GM12878 (cell line): ENCODE results near the gene INPP5D. TPM values are rescaled to one million over a fixed set of nuclear protein-coding genes. Genes with fewer than 3 reads are reported as not detected.

Experiments used
- ATAC-seq: fragments of 200-7000 bp; cut with Tn5 transposase; 3 replicates; pipeline ENCODE4 v1.9.1; 2020; ENCODE audit warnings: mild to moderate bottlenecking, moderate library complexity
- BruUV-seq: library from RNA; stranded (reverse); fragments of 400-500 nt; replicated peaks from 2 replicates; lab custom pipeline; 2021; lab: Mats Ljungman, UMichigan
- CTCF ChIA-PET: fragments of 300-600 bp; sonication (Branson Sonifier 250); formaldehyde crosslinking; extraction: SDS; loops from one replicate; lab custom pipeline; 2021; ENCODE audit warnings: inconsistent platforms; lab: Yijun Ruan, JAX
- POLR2A ChIA-PET: fragments of 350-600 bp; formaldehyde crosslinking; extraction: SDS; loops from one replicate; lab custom pipeline; 2021; ENCODE audit warnings: inconsistent platforms; lab: Charles Lee
- RAD21 ChIA-PET: fragments of 300-600 bp; sonication (Branson Sonifier 250); formaldehyde crosslinking; loops from one replicate; lab custom pipeline; 2023; ENCODE audit warnings: antibody characterized with exemption; ENCODE audit not compliant: unreplicated experiment; lab: Charles Lee
- SMC1A ChIA-PET: fragments of 300-600 bp; sonication (Branson Sonifier 250); formaldehyde crosslinking; loops from one replicate; lab custom pipeline; 2023; ENCODE audit not compliant: unreplicated experiment, uncharacterized antibody; lab: Charles Lee
- DNase-seq: peaks from one replicate; pipeline ENCODE4 v3.0.0-alpha.2; 2011; ENCODE audit warnings: low read depth, low spot score
- FAIRE-seq: peaks from 3 replicates; lab custom pipeline; 2011; peaks lifted over from hg19 to GRCh38; lab: Jason Lieb, UNC
- H2AFZ ChIP-seq: 2 replicates; pipeline ENCODE4 v1.6.0; 2011; ENCODE audit warnings: low read depth, low read length, control low read depth; ENCODE audit not compliant: control insufficient read depth
- H3K27ac ChIP-seq: 2 replicates; pipeline ENCODE4 v1.5.1; 2011; ENCODE audit warnings: control low read depth; ENCODE audit not compliant: control insufficient read depth, insufficient read depth
- H3K27me3 ChIP-seq, 2 experiments: replicated peaks in 1 of 2; 2 replicates each; pipeline versions ENCODE4 v1.6.0 to v1.6.1; 2011; ENCODE audit warnings: low read length in 1 of 2; ENCODE audit not compliant: control insufficient read depth in 2 of 2, insufficient read depth in 2 of 2
- H3K36me3 ChIP-seq, 2 experiments: 2 replicates each; pipeline ENCODE4 v1.5.1; 2011; ENCODE audit warnings: low read length in 1 of 2; ENCODE audit not compliant: control insufficient read depth in 2 of 2, insufficient read depth in 2 of 2
- H3K4me1 ChIP-seq: 2 replicates; pipeline ENCODE4 v1.6.1; 2011; ENCODE audit warnings: mild to moderate bottlenecking, low read length, moderate library complexity, mixed read lengths; ENCODE audit not compliant: control insufficient read depth, insufficient read depth
- H3K4me2 ChIP-seq: 2 replicates; pipeline ENCODE4 v1.6.0; 2011; ENCODE audit warnings: control low read depth; ENCODE audit not compliant: control insufficient read depth, insufficient read depth
- H3K4me3 ChIP-seq: fragments of 200-600 bp; sonication (generic); 2 replicates; pipeline ENCODE4 v1.5.1; 2016
- H3K79me2 ChIP-seq: 2 replicates; pipeline ENCODE4 v1.6.0; 2011; ENCODE audit warnings: low read length; ENCODE audit not compliant: control insufficient read depth, insufficient read depth
- H3K9ac ChIP-seq: 2 replicates; pipeline ENCODE4 v1.8.0; 2011; ENCODE audit warnings: low read length, control low read depth, mixed read lengths; ENCODE audit not compliant: control insufficient read depth, insufficient read depth
- H3K9me3 ChIP-seq: replicated peaks from 3 replicates; pipeline ENCODE4 v1.5.1; 2011; ENCODE audit warnings: mild to moderate bottlenecking, low read length; ENCODE audit not compliant: control insufficient read depth, insufficient read depth
- H4K20me1 ChIP-seq: 2 replicates; pipeline ENCODE4 v1.6.0; 2011; ENCODE audit not compliant: control insufficient read depth, insufficient read depth
- CBX3 ChIP-seq: fragments of 200-600 bp; sonication (generic); IDR thresholded peaks from 2 replicates; pipeline ENCODE4 v1.6.1; 2016; ENCODE audit warnings: low read depth, borderline replicate concordance
- CUX1 ChIP-seq: IDR thresholded peaks from 2 replicates; pipeline ENCODE4 v1.6.1; 2012; ENCODE audit warnings: improper control_type of control experiment, low read depth, low read length; ENCODE audit not compliant: insufficient replicate concordance
- GATAD2B ChIP-seq: fragments of 450-650 bp; conservative IDR thresholded peaks from 2 replicates; pipeline ENCODE4 v1.6.1; 2017; ENCODE audit warnings: low read depth, mild to moderate bottlenecking, moderate library complexity
- HSF1 ChIP-seq: fragments of 150-350 bp; IDR thresholded peaks from 2 replicates; pipeline ENCODE4 v1.6.1; 2014; ENCODE audit warnings: mild to moderate bottlenecking, low read depth, low read length
- KDM1A ChIP-seq: fragments of 200-600 bp; sonication (generic); IDR thresholded peaks from 2 replicates; pipeline ENCODE4 v1.6.1; 2016; ENCODE audit warnings: borderline replicate concordance
- NFYA ChIP-seq: IDR thresholded peaks from 2 replicates; pipeline ENCODE4 v1.6.1; 2011; ENCODE audit warnings: low read depth, mild to moderate bottlenecking, low read length, improper control_type of control experiment, borderline replicate concordance
- RAD21 ChIP-seq: IDR thresholded peaks from 2 replicates; pipeline ENCODE4 v1.6.1; 2011; ENCODE audit warnings: mild to moderate bottlenecking, low read depth, low read length, moderate library complexity; ENCODE audit not compliant: insufficient read depth
- RUNX3 ChIP-seq: IDR thresholded peaks from 2 replicates; pipeline ENCODE4 v1.6.1; 2012; ENCODE audit warnings: low read length, inconsistent platforms
- TCF12 ChIP-seq: IDR thresholded peaks from 2 replicates; pipeline ENCODE4 v1.6.1; 2011; ENCODE audit warnings: low read depth, mild to moderate bottlenecking, low read length
- TCF7 ChIP-seq: IDR thresholded peaks from 2 replicates; pipeline ENCODE4 v1.6.1; 2014; ENCODE audit warnings: antibody characterized with exemption, borderline replicate concordance
- ZNF207 ChIP-seq: fragments of 450-650 bp; IDR thresholded peaks from 2 replicates; pipeline ENCODE4 v1.6.1; 2014; ENCODE audit warnings: antibody characterized with exemption, mild to moderate bottlenecking, borderline replicate concordance
- WGBS: methylation state at CpG from one replicate; pipeline ENCODE4 v1.1.6; 2016; ENCODE audit warnings: low lambda C conversion rate; ENCODE audit not compliant: insufficient replicate concordance, insufficient coverage; ENCODE audit errors: missing lambda C conversion rate; 5-methylcytosine and 5-hydroxymethylcytosine counted together
- in situ Hi-C: fragments of 300-500 bp; cut with MboI; formaldehyde crosslinking; loops from 9 replicates; pipeline ENCODE4 v1.14.3; 2018; ENCODE audit warnings: mixed read lengths
- intact Hi-C: fragments of 100-400 bp; cut with micrococcal nuclease; formaldehyde crosslinking; loops from one replicate; pipeline ENCODE4 v1.14.2; 2022; ENCODE audit not compliant: unreplicated experiment
- polyA plus RNA-seq, 11 experiments: library from polyadenylated mRNA; depleted of rRNA in 4 of 11; unstranded in 6 of 11; stranded (reverse) in 5 of 11; fragments of >200 nt; fragmentation: Nextera tagmentation in 4 of 11; fragmentation: Illumina TruSeq in 1 of 11; extraction: Ambion mirVana in 4 of 11; extraction: Trizol in 1 of 11; gene quantifications; 1 replicate in 1 of 11; 2 replicates in 10 of 11; pipeline versions ENCODE4 v1.2.1 to v1.2.3, GENCODE V29; 2011 to 2016; ENCODE audit warnings: inconsistent platforms in 2 of 11, missing spikeins in 2 of 11, low read depth in 1 of 11
- total RNA-seq, 4 experiments: library from RNA; depleted of rRNA in 3 of 4; stranded (reverse); fragments of >200 nt in 3 of 4; fragmentation: Illumina TruSeq in 1 of 4; extraction: Trizol in 1 of 4; gene quantifications; 2 replicates each; pipeline versions ENCODE4 v1.2.1 to v1.2.3, GENCODE V29; 2013 to 2021
- TF ChIP-seq, protein P1 (sequence below): IDR thresholded peaks from 2 replicates; pipeline ENCODE4 v1.6.1; 2012; ENCODE audit warnings: low read length, inconsistent platforms

Gene INPP5D
- total and polyA plus RNA-seq, 10 of the 15 experiments (the other 5 are each of a cell fraction or from before 2014, with no cell fraction given), result 11.8 to 139 (median 88.8) TPM

DNA sequence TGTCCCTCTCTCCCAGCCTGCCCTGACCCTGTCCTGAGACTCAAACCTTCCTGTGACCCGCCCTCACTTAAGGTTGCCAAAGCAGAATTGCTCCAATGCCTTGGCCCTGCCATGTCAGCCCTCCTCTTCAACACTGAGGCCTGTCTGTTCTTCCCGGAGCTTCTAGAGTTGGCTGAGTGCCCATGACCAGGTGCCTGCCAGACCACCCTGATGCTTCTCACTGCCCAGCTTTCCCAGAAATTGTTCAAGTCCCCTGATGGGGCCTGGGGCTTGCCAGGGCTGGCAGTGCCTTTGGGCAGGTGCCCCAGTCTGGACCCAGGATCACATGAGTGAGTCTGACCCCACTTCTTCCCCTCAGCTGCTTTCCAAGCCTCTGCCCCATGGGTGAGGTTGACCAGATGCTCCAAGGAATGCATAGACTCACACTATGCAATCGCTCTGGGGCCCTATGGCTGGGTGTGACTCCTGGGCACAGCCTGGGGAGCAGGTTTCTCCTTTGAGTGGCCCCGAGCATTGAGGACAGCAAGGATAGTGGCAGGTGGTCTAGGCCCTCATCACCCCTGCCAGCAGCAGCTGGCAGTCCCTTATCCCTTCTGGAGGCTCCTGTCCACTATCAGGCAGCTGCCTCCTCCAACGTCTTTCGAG is 3.1 kb upstream of the INPP5D start (continued):
- TF ChIP-seq HSF1 (no peak), RUNX3 (no peak), ZNF207 (no peak)

- no peak overlapping the region for H3K4me3 ChIP-seq
- no peak for TF ChIP-seq TCF7
- TF ChIP-seq RAD21, result no peak
- TF ChIP-seq CUX1, result no peak
- TF ChIP-seq, protein P1, sequence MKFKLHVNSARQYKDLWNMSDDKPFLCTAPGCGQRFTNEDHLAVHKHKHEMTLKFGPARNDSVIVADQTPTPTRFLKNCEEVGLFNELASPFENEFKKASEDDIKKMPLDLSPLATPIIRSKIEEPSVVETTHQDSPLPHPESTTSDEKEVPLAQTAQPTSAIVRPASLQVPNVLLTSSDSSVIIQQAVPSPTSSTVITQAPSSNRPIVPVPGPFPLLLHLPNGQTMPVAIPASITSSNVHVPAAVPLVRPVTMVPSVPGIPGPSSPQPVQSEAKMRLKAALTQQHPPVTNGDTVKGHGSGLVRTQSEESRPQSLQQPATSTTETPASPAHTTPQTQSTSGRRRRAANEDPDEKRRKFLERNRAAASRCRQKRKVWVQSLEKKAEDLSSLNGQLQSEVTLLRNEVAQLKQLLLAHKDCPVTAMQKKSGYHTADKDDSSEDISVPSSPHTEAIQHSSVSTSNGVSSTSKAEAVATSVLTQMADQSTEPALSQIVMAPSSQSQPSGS, result no peak
- no peak for TF ChIP-seq GATAD2B
- no peak for TF ChIP-seq CBX3
- TF ChIP-seq KDM1A, result no peak
- no peak for TF ChIP-seq NFYA
- TF ChIP-seq TCF12, result no peak
Measured at GRCh38 chr2:233058717-233059546, 1.2 kb upstream of the INPP5D start.

More at GRCh38 chr2:233058717-233059546, 1.2 kb upstream of the INPP5D start:
- intact Hi-C loops, result no loop called here
- RAD21 ChIA-PET, result interaction anchor here (1.3 to 13.5 kb wide), 6 partner anchors 22 to 299 kb away, joined by 4 to 361 read pairs (median 22); partner anchors contain the start of gene ATG16L1
- Histone ChIP-seq H3K36me3 (no peaks in the 10 kb centered on the region; a peak in 1 of 4 replicates), H3K4me1 (peaks cover 24% of the 10 kb centered on the region), H3K9ac (peak overlapping the region; percentile 91), H3K9me3 (no peaks in the 10 kb centered on the region), H4K20me1 (no peaks in the 10 kb centered on the region), H3K4me2 (peak overlapping the region; percentile 98), H3K79me2 (peaks cover 46% of the 10 kb centered on the region), H3K27ac (peak overlapping the region; percentile 93), H2AFZ (no peak overlapping the region), H3K27me3 (no peaks in the 10 kb centered on the region)
- in situ Hi-C loops, result no loop called here
- POLR2A ChIA-PET, result interaction anchor here (3.1 to 9.6 kb wide), 3 partner anchors 12 to 43 kb away, joined by 23 to 271 read pairs (median 70); no protein-coding TSS in a partner anchor
- ATAC-seq (no peak), DNase-seq (no peak), FAIRE-seq (no peak)
- 86% methylated on average over 24 of the region's 24 CpGs for WGBS
- no TSS peak for BruUV-seq
- CTCF ChIA-PET, result interaction anchor here (0.5 to 6.2 kb wide), 15 partner anchors 12 to 452 kb away, joined by 3 to 68 read pairs (median 6); no protein-coding TSS in a partner anchor
- SMC1A ChIA-PET, result interaction anchor here (1.0 to 13.6 kb wide), 7 partner anchors 10 to 250 kb away, joined by 3 to 351 read pairs (median 5); no protein-coding TSS in a partner anchor
